Measurements from ENCODE around the gene NT5C3A.

DNA sequence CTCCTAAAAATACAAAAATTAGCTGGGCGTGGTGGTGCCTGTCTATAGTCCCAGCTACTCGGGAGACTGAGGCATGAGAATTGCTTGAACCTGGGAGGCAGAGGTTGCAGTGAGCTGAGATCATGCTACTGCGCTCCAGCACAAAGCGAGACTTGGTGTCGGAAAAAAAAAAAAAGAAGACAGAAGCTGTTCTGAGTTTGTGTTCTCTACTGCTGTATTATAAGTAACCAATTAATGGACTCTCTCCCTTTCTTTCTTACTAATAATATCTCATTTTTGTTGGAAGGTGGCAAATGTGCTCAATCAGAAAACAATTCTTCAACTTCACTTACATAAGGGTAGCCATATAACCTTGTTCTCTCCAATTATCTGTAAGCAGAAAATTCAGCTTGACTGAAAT is 7.4 kb downstream of the NT5C3A start:
- TF ChIP-seq, protein P1, sequence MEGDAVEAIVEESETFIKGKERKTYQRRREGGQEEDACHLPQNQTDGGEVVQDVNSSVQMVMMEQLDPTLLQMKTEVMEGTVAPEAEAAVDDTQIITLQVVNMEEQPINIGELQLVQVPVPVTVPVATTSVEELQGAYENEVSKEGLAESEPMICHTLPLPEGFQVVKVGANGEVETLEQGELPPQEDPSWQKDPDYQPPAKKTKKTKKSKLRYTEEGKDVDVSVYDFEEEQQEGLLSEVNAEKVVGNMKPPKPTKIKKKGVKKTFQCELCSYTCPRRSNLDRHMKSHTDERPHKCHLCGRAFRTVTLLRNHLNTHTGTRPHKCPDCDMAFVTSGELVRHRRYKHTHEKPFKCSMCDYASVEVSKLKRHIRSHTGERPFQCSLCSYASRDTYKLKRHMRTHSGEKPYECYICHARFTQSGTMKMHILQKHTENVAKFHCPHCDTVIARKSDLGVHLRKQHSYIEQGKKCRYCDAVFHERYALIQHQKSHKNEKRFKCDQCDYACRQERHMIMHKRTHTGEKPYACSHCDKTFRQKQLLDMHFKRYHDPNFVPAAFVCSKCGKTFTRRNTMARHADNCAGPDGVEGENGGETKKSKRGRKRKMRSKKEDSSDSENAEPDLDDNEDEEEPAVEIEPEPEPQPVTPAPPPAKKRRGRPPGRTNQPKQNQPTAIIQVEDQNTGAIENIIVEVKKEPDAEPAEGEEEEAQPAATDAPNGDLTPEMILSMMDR (IDR thresholded peaks at IDR 0.05): no peak
- TF ChIP-seq, protein P2, sequence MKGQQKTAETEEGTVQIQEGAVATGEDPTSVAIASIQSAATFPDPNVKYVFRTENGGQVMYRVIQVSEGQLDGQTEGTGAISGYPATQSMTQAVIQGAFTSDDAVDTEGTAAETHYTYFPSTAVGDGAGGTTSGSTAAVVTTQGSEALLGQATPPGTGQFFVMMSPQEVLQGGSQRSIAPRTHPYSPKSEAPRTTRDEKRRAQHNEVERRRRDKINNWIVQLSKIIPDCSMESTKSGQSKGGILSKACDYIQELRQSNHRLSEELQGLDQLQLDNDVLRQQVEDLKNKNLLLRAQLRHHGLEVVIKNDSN (CRISPR knock-in tag; IDR thresholded peaks at IDR 0.05): no peak
- no peak for TF ChIP-seq NR3C1 (CRISPR knock-in tag; conservative IDR thresholded peaks at IDR 0.05; ENCODE audit: low read depth)
- TF ChIP-seq SP1 (CRISPR knock-in tag; conservative IDR thresholded peaks at IDR 0.05): no peak
- TF ChIP-seq, protein P3, sequence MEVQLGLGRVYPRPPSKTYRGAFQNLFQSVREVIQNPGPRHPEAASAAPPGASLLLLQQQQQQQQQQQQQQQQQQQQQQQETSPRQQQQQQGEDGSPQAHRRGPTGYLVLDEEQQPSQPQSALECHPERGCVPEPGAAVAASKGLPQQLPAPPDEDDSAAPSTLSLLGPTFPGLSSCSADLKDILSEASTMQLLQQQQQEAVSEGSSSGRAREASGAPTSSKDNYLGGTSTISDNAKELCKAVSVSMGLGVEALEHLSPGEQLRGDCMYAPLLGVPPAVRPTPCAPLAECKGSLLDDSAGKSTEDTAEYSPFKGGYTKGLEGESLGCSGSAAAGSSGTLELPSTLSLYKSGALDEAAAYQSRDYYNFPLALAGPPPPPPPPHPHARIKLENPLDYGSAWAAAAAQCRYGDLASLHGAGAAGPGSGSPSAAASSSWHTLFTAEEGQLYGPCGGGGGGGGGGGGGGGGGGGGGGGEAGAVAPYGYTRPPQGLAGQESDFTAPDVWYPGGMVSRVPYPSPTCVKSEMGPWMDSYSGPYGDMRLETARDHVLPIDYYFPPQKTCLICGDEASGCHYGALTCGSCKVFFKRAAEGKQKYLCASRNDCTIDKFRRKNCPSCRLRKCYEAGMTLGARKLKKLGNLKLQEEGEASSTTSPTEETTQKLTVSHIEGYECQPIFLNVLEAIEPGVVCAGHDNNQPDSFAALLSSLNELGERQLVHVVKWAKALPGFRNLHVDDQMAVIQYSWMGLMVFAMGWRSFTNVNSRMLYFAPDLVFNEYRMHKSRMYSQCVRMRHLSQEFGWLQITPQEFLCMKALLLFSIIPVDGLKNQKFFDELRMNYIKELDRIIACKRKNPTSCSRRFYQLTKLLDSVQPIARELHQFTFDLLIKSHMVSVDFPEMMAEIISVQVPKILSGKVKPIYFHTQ (CRISPR knock-in tag; IDR thresholded peaks at IDR 0.05): no peak
- TF ChIP-seq, protein P4, sequence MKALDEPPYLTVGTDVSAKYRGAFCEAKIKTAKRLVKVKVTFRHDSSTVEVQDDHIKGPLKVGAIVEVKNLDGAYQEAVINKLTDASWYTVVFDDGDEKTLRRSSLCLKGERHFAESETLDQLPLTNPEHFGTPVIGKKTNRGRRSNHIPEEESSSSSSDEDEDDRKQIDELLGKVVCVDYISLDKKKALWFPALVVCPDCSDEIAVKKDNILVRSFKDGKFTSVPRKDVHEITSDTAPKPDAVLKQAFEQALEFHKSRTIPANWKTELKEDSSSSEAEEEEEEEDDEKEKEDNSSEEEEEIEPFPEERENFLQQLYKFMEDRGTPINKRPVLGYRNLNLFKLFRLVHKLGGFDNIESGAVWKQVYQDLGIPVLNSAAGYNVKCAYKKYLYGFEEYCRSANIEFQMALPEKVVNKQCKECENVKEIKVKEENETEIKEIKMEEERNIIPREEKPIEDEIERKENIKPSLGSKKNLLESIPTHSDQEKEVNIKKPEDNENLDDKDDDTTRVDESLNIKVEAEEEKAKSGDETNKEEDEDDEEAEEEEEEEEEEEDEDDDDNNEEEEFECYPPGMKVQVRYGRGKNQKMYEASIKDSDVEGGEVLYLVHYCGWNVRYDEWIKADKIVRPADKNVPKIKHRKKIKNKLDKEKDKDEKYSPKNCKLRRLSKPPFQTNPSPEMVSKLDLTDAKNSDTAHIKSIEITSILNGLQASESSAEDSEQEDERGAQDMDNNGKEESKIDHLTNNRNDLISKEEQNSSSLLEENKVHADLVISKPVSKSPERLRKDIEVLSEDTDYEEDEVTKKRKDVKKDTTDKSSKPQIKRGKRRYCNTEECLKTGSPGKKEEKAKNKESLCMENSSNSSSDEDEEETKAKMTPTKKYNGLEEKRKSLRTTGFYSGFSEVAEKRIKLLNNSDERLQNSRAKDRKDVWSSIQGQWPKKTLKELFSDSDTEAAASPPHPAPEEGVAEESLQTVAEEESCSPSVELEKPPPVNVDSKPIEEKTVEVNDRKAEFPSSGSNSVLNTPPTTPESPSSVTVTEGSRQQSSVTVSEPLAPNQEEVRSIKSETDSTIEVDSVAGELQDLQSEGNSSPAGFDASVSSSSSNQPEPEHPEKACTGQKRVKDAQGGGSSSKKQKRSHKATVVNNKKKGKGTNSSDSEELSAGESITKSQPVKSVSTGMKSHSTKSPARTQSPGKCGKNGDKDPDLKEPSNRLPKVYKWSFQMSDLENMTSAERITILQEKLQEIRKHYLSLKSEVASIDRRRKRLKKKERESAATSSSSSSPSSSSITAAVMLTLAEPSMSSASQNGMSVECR (CRISPR knock-in tag; IDR thresholded peaks at IDR 0.05; ENCODE audit: borderline replicate concordance): no peak
- TF ChIP-seq, protein P5, sequence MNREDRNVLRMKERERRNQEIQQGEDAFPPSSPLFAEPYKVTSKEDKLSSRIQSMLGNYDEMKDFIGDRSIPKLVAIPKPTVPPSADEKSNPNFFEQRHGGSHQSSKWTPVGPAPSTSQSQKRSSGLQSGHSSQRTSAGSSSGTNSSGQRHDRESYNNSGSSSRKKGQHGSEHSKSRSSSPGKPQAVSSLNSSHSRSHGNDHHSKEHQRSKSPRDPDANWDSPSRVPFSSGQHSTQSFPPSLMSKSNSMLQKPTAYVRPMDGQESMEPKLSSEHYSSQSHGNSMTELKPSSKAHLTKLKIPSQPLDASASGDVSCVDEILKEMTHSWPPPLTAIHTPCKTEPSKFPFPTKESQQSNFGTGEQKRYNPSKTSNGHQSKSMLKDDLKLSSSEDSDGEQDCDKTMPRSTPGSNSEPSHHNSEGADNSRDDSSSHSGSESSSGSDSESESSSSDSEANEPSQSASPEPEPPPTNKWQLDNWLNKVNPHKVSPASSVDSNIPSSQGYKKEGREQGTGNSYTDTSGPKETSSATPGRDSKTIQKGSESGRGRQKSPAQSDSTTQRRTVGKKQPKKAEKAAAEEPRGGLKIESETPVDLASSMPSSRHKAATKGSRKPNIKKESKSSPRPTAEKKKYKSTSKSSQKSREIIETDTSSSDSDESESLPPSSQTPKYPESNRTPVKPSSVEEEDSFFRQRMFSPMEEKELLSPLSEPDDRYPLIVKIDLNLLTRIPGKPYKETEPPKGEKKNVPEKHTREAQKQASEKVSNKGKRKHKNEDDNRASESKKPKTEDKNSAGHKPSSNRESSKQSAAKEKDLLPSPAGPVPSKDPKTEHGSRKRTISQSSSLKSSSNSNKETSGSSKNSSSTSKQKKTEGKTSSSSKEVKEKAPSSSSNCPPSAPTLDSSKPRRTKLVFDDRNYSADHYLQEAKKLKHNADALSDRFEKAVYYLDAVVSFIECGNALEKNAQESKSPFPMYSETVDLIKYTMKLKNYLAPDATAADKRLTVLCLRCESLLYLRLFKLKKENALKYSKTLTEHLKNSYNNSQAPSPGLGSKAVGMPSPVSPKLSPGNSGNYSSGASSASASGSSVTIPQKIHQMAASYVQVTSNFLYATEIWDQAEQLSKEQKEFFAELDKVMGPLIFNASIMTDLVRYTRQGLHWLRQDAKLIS (CRISPR knock-in tag; IDR thresholded peaks at IDR 0.05; ENCODE audit: borderline replicate concordance): no peak
- TF ChIP-seq ZNF423 (CRISPR knock-in tag; IDR thresholded peaks at IDR 0.05): no peak
- TF ChIP-seq ZNF416 (CRISPR knock-in tag; IDR thresholded peaks at IDR 0.05): no peak
- TF ChIP-seq, protein P6, sequence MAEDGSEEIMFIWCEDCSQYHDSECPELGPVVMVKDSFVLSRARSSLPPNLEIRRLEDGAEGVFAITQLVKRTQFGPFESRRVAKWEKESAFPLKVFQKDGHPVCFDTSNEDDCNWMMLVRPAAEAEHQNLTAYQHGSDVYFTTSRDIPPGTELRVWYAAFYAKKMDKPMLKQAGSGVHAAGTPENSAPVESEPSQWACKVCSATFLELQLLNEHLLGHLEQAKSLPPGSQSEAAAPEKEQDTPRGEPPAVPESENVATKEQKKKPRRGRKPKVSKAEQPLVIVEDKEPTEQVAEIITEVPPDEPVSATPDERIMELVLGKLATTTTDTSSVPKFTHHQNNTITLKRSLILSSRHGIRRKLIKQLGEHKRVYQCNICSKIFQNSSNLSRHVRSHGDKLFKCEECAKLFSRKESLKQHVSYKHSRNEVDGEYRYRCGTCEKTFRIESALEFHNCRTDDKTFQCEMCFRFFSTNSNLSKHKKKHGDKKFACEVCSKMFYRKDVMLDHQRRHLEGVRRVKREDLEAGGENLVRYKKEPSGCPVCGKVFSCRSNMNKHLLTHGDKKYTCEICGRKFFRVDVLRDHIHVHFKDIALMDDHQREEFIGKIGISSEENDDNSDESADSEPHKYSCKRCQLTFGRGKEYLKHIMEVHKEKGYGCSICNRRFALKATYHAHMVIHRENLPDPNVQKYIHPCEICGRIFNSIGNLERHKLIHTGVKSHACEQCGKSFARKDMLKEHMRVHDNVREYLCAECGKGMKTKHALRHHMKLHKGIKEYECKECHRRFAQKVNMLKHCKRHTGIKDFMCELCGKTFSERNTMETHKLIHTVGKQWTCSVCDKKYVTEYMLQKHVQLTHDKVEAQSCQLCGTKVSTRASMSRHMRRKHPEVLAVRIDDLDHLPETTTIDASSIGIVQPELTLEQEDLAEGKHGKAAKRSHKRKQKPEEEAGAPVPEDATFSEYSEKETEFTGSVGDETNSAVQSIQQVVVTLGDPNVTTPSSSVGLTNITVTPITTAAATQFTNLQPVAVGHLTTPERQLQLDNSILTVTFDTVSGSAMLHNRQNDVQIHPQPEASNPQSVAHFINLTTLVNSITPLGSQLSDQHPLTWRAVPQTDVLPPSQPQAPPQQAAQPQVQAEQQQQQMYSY (CRISPR knock-in tag; IDR thresholded peaks at IDR 0.05): no peak
- TF ChIP-seq CREM (CRISPR knock-in tag; IDR thresholded peaks at IDR 0.05): no peak
- TF ChIP-seq, protein P7, sequence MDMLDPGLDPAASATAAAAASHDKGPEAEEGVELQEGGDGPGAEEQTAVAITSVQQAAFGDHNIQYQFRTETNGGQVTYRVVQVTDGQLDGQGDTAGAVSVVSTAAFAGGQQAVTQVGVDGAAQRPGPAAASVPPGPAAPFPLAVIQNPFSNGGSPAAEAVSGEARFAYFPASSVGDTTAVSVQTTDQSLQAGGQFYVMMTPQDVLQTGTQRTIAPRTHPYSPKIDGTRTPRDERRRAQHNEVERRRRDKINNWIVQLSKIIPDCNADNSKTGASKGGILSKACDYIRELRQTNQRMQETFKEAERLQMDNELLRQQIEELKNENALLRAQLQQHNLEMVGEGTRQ (CRISPR knock-in tag; IDR thresholded peaks at IDR 0.05): no peak

Data from WTC11 (cell line).